Activated naive CD4-positive, alpha-beta T cell treated with anti-CD3 and anti-CD28 coated beads, Interleukin-2, amount 50 U/mL, for 72 hours (primary cell): Measurements from ENCODE around the gene HRH1. TPM values are rescaled to one million over a fixed set of nuclear protein-coding genes. Genes with fewer than 3 reads are reported as not detected.
A peak's percentile ranks its signal among the peaks of the same experiment; 100 is the strongest.

Experiments used
- ATAC-seq, 2 donors: fragments of 150-1000 bp; cut with Tn5 transposase; 2 replicates each; pipeline ENCODE4 v1.10.0; 2021; ENCODE audit warnings: mild to moderate bottlenecking in 2 of 2, moderate library complexity in 2 of 2
- DNase-seq, 2 donors: peaks; one replicate each; pipeline ENCODE4 v3.0.0; 2021 to 2022; ENCODE audit warnings: low spot score in 2 of 2
- H3K27ac Mint-ChIP-seq, 2 donors: one replicate each; pipeline ENCODE4 v1.8.0; 2022; ENCODE audit warnings: mild to moderate bottlenecking in 2 of 2, mixed read lengths in 2 of 2
- H3K36me3 Mint-ChIP-seq, 2 donors: one replicate each; pipeline ENCODE4 v1.8.0; 2022; ENCODE audit warnings: mixed read lengths in 2 of 2
- H3K9me3 Mint-ChIP-seq, 2 donors: one replicate each; pipeline ENCODE4 v1.8.0; 2022; ENCODE audit warnings: mixed read lengths in 2 of 2
- total RNA-seq, 2 donors: library from RNA; stranded (reverse); gene quantifications; one replicate each; pipeline ENCODE4 v1.2.3, GENCODE V29; 2022

HRH1 gene
- total RNA-seq, 2 donors from 2014 or later: 0.10 to 1.6 TPM

DNA sequence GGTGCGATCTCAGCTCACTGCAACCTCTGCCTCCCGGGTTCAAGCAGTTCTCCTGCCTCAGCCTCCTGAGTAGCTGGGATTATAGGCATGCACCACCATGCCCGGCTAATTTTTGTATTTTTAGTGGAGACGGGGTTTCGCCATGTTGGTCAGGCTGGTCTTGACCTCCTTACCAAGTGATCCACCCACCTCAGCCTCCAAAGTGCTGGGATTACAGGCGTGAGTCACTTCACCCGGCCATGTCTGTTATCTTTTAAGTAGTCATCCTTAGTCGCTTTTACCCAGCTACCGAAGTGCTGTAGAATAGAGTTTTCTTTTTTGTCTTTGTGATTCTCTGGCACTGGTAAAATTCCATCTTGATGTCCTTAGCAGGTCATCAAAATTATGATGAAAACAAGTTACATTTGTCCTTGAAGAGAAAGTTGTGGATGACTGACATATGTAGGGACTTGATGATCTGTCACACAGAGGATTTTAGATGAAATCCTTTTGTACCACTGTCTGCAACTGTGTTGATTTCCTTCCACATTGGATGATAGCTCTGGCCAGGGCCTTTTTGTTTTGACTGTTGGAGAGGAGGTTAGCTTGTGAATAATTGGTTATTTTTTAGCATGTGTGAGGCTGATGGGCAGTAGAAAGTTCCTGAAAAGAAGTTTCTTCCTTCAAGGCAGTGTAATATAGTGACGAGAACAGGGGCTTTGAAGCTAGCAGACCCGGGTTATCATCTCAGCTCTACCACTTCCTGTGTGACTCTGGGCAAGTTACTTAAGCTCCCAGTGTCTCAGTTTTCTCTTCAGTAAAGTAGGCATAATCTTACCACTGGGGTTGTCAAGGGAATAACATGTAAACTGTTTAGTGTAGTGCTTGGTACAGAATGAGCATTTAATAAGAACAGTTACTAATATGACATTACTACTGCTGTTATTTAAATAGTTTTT, 136.7 kb downstream of the HRH1 start:
- H3K36me3 Mint-ChIP-seq: peaks cover 13 to 30% of the 10 kb centered on the region in 2 donors
- H3K27ac Mint-ChIP-seq: peak overlapping the region; percentile 86 to 96
- peak; percentile 85 to 87 for ATAC-seq
- no peaks in the 10 kb centered on the region for H3K9me3 Mint-ChIP-seq
- no peak for DNase-seq

DNA sequence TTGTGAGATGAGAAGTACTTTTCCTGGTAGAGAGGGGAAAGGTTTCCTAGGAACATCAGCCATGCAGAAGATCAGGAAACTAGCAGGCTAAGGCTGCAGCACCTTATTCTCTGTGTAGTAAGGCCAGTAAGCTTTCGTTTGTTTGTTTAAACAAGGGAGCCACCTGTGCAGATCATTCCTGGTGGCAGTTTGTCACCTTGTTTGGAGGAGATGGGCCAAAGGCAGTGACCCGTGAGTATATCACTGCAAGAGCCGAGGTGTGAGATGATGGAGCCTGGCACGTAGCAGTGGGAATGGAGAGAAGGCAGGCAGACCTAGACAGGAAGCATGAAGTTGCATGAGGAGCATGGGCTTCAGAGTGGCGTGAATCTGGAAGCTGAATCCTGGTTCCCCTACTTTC, 137.5 kb downstream of the HRH1 start:
- Mint-ChIP-seq H3K9me3 (no peaks in the 10 kb centered on the region), H3K36me3 (peaks cover 13 to 36% of the 10 kb centered on the region in 2 donors), H3K27ac (peak overlapping the region; percentile 86 to 96)
- no peak for ATAC-seq
- no peak for DNase-seq

GRCh38 chr3:11297126-11297525, 142.8 kb downstream of the HRH1 start:
- no peak for DNase-seq
- Mint-ChIP-seq H3K9me3 (no peaks in the 10 kb centered on the region), H3K27ac (no peak overlapping the region), H3K36me3 (peaks cover 7 to 15% of the 10 kb centered on the region in 2 donors)
- ATAC-seq: no peak

DNA sequence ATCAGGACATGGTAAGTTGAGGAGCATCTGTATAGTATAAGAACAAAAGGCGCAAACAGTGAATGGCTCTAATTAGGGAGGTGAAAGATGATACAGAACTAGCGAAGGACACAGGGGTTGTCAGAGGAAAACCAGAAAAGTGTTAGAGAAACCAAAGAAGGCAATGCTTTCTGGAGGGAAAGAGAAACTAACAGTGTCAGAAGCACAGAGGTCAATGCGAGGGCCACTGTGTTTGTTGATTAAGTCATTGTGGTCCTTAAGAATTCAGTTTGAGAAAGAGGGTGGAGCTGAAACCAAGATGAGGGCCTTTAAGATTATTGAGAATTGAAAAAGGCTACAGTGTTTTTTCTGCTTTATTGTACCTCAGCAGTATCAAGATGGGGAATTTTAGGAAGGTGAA, 146.7 kb downstream of the HRH1 start:
- peaks cover 19 to 27% of the 10 kb centered on the region in 2 donors for H3K36me3 Mint-ChIP-seq
- DNase-seq (no peak), ATAC-seq (peak; percentile 39 to 50)
- H3K27ac Mint-ChIP-seq: no peak overlapping the region
- no peaks in the 10 kb centered on the region for H3K9me3 Mint-ChIP-seq

DNA sequence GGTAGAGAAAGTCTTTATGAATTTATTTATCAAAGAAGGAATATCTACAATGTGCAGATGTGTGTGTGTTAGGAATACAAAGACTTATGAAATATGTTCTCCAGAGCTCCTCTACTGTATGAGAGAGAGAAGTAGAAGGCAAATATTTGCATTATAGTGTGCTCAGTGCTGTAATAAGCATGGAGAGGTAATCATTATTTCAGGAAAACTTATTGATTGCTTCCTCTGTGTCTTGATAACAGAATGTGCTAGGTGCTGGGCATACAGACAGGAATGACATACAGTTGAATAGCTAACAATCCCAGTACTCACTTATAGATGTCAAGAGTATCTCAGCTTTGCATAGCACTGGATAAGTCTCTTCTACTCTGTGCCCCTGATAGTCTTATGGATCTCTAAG, 148.2 kb downstream of the HRH1 start:
- peaks cover 15 to 21% of the 10 kb centered on the region in 2 donors for H3K36me3 Mint-ChIP-seq
- H3K27ac Mint-ChIP-seq: no peak overlapping the region
- no peak for ATAC-seq
- H3K9me3 Mint-ChIP-seq: no peaks in the 10 kb centered on the region
- no peak for DNase-seq

GRCh38 chr3:11304175-11304574, 149.9 kb downstream of the HRH1 start:
- Mint-ChIP-seq H3K27ac (no peak overlapping the region), H3K36me3 (peaks cover 15 to 28% of the 10 kb centered on the region in 2 donors), H3K9me3 (no peaks in the 10 kb centered on the region)
- no peak for ATAC-seq
- DNase-seq: no peak

GRCh38 chr3:11305509-11305908, 151.2 kb downstream of the HRH1 start:
- Mint-ChIP-seq H3K36me3 (peaks cover 12 to 29% of the 10 kb centered on the region in 2 donors), H3K9me3 (no peaks in the 10 kb centered on the region), H3K27ac (peak overlapping the region in 1 of 2 donors; percentile 73)
- ATAC-seq (no peak), DNase-seq (no peak)

GRCh38 chr3:11306817-11307589, 152.7 kb downstream of the HRH1 start:
- DNase-seq: peak in 1 of 2 donors; percentile 17
- peak; percentile 92 to 93 for ATAC-seq
- peaks cover 12 to 29% of the 10 kb centered on the region in 2 donors for H3K36me3 Mint-ChIP-seq
- no peaks in the 10 kb centered on the region for H3K9me3 Mint-ChIP-seq
- peak overlapping the region; percentile 32 to 73 for H3K27ac Mint-ChIP-seq

GRCh38 chr3:11307830-11308432, 153.6 kb downstream of the HRH1 start:
- ATAC-seq (no peak), DNase-seq (no peak)
- Mint-ChIP-seq H3K36me3 (peaks cover 12 to 25% of the 10 kb centered on the region in 2 donors), H3K9me3 (no peaks in the 10 kb centered on the region), H3K27ac (no peak overlapping the region)

- ATAC-seq (no peak), DNase-seq (no peak)
- Mint-ChIP-seq H3K27ac (peak overlapping the region in 1 of 2 donors; percentile 63), H3K36me3 (peaks cover 9 to 25% of the 10 kb centered on the region in 2 donors), H3K9me3 (no peaks in the 10 kb centered on the region)
Observed at GRCh38 chr3:11310258-11310657, 156.0 kb downstream of the HRH1 start.

GRCh38 chr3:11312166-11312565, 157.9 kb downstream of the HRH1 start:
- H3K36me3 Mint-ChIP-seq: peaks cover 18 to 31% of the 10 kb centered on the region in 2 donors
- no peaks in the 10 kb centered on the region for H3K9me3 Mint-ChIP-seq
- H3K27ac Mint-ChIP-seq: no peak overlapping the region
- DNase-seq: no peak
- ATAC-seq: no peak

Other genes starting within 250 kb of the HRH1 start
- not detected for gene SLC6A1, start 161.7 kb upstream of the HRH1 start, total RNA-seq
- 10 to 100 TPM; 23.5 to 36.6 TPM for gene ATG7, start 117.9 kb downstream of the HRH1 start, total RNA-seq